CD4-positive, alpha-beta T cell treated with Interleukin-1 beta for 1 hour (primary cell): ENCODE results near the gene SH3PXD2A.

ENCODE experiments used
- DNase-seq, 2 donors: peaks; one replicate each; pipeline ENCODE4 v3.0.0-alpha.2; 2020 to 2022

SH3PXD2A gene

GRCh38 chr10:103571656-103571975, 283.8 kb downstream of the SH3PXD2A start:
- no peak for DNase-seq

- DNase-seq: no peak
Observed at GRCh38 chr10:103570844-103571655, 284.3 kb downstream of the SH3PXD2A start.

- DNase-seq: no peak
Observed at GRCh38 chr10:103569896-103570295, 285.5 kb downstream of the SH3PXD2A start.

- DNase-seq: no peak
Observed at GRCh38 chr10:103568505-103568904, 286.9 kb downstream of the SH3PXD2A start.

GRCh38 chr10:103566536-103566935, 288.8 kb downstream of the SH3PXD2A start:
- DNase-seq: no peak

- no peak for DNase-seq
Observed at GRCh38 chr10:103564776-103565520, 290.4 kb downstream of the SH3PXD2A start.

GRCh38 chr10:103564116-103564501, 291.3 kb downstream of the SH3PXD2A start:
- DNase-seq: no peak

GRCh38 chr10:103563231-103564115, 291.9 kb downstream of the SH3PXD2A start:
- DNase-seq: no peak

GRCh38 chr10:103562383-103562782, 293.0 kb downstream of the SH3PXD2A start:
- DNase-seq: no peak

- DNase-seq: no peak
Observed at GRCh38 chr10:103560886-103561285, 294.5 kb downstream of the SH3PXD2A start.

GRCh38 chr10:103559776-103560175, 295.6 kb downstream of the SH3PXD2A start:
- DNase-seq: no peak

- no peak for DNase-seq
Observed at GRCh38 chr10:103558911-103559310, 296.5 kb downstream of the SH3PXD2A start.

- DNase-seq: no peak
Observed at GRCh38 chr10:103557455-103557854, 297.9 kb downstream of the SH3PXD2A start.

- no peak for DNase-seq
Observed at GRCh38 chr10:103556383-103557007, 298.9 kb downstream of the SH3PXD2A start.

GRCh38 chr10:103555712-103556111, 299.7 kb downstream of the SH3PXD2A start:
- no peak for DNase-seq

GRCh38 chr10:103555325-103555649, 300.1 kb downstream of the SH3PXD2A start:
- no peak for DNase-seq

GRCh38 chr10:103554488-103555324, 300.7 kb downstream of the SH3PXD2A start:
- DNase-seq: peak; percentile 2 to 28

- no peak for DNase-seq
Observed at GRCh38 chr10:103553743-103554487, 301.5 kb downstream of the SH3PXD2A start.

GRCh38 chr10:103552856-103553742, 302.3 kb downstream of the SH3PXD2A start:
- DNase-seq: no peak
